Pulmonary artery endothelial cell (primary cell): Measurements from ENCODE around the gene LYPD6. TPM values are rescaled to one million over a fixed set of nuclear protein-coding genes. Genes with fewer than 3 reads are reported as not detected.
"Not testable (repeated sequence)": the region's sequence is repeated elsewhere in the genome, so short reads cannot be mapped to it uniquely, and the experiment has no call there.

Experiments
- DNase-seq: peaks from one replicate; pipeline ENCODE4 v3.0.0-alpha.2; 2011; ENCODE audit warnings: low read depth, low spot score
- total RNA-seq: library from RNA; depleted of rRNA; stranded (reverse); fragments of >200 nt; gene quantifications from 2 replicates; pipeline ENCODE4 v1.2.3, GENCODE V29; 2014

Gene LYPD6
- total RNA-seq, 1 donor from 2014 or later: 1.8 TPM

DNA sequence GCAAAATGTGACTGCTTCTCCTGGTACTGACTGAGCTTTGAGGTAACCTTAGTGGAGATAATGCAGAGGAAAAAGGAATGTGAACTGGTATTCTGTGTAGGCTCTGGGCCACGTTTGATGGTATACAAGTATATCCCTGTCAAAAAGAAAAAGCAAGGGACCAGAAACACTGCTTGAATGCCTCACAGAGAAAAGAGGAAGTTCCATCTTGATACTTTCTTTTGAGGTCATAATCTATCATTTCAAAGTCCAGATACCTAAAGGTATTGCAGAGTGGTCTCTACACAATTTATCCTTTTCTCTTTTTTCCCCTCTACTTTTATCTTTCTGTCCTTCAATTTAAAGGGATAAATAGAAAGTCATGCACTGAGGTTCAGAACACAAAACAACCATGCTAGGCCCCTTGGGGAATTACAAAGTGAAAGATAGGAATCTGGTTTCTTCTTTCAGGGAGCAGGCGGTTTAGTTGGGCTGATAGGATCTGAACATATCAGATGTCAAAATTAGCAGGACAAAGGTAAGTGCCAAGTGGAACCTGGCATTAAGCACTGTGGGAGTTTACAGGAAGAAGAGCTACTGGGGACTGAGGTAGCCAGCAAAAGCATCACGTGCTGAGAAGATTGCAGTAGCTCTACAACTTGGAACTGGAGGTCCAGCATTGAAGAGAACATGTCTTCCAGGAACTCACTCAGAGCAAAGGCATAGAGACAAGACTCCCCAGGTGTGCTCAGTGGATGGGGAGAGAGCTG, 121.2 kb downstream of the LYPD6 start:
- DNase-seq: no peak

DNA sequence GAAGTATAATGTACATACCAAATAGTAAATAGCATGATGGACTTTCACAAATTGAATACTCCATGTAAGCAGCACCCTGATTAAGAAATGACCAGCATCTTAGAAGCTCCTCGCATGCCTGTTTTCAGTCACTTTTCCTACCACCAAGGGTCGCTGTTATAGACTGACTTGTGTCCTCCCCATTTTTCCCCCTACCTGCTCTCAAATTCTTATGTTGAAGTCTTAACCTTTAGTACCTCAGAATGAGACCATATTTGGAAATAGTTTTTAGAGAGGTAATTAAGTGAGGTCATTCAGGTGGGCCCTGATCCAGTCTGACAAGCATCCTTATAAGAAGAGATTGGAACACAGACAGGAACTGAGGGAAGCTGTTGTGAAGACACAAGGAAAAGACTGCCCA, 125.9 kb downstream of the LYPD6 start:
- no peak for DNase-seq

DNA sequence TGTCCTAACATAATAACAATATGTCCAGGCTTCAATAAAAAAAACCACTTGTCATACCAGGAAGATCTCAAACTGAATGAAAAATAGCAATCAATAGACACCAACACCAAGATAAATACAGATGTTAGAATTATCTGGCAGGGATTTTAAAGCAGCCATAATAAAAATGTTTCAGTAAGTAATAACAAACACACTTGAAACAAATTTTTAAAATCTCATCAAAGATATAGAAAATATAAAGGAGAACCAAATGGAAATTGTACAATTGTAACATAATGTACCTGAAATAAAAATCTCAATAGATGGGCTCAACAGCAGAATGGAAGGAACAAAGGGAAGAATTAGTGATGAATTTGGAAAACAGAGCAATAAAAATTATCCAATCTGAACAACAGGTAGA, 128.1 kb downstream of the LYPD6 start:
- no peak for DNase-seq

DNA sequence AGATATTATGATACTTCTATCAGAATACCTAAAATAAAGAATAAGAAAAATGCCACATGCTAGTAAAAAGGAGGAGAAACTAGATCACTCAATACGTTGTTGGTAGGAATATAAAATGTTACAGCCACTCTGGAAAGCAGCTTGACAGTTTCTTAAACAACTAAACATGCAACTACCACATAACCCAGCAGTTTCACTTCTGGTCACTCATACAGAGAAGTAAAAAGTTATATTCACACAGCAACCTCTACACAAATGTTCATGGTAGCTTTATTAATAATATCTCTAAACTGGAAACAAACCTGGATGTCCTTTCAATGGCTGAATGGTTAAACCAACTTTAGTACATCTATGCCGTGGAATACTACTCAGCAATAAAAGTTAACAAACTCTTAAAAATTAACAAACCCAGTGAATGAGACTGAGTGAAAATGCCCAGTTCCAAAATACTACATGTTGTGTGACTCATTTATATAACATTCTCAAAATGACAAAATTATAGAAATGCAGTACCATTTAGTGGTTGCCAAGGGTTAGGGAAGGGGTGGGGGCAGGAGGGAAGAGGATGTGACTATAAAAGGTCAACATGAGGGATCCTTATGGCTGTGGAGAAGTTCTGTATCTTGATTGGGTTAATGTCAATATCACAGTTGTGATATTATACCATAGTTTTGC, 133.1 kb downstream of the LYPD6 start:
- DNase-seq: no peak

DNA sequence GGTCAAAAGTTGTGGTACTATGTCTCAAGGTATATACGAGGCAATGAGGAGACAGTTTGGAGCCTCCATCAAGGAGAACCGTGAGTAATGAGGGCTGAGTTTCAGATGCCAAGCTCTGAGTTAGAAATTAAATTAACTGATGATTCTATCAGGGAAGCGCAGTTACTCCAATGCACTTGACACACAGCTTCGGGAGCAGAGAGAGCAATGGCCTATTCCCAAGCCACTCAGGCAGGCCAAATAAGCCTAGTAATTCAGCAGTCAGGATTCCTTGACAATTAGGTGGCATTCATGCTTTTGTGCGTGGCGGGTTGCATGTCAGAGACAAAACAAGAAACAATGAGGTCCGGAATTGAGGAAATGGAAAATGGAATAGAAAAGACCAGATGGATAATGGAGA, 134.0 kb downstream of the LYPD6 start:
- DNase-seq: no peak

DNA sequence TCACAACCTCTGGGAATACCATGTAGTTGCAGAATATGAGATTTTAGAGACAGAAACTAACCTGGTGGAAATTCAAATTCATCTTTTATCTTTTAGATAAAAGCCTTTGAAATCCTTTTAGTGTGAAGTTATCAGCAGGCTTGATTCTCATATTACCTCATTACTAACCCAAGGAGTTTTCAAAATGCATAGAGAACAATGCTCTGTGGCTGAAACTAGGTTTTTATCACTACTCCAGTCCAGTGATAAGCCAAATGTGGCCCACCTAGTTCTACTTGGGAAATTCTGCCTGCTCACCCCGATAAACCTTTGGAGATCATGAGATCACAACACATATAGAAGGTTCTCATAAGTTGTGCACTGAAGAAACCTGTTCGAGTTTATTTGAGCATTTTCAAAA, 135.5 kb downstream of the LYPD6 start:
- DNase-seq: no peak

DNA sequence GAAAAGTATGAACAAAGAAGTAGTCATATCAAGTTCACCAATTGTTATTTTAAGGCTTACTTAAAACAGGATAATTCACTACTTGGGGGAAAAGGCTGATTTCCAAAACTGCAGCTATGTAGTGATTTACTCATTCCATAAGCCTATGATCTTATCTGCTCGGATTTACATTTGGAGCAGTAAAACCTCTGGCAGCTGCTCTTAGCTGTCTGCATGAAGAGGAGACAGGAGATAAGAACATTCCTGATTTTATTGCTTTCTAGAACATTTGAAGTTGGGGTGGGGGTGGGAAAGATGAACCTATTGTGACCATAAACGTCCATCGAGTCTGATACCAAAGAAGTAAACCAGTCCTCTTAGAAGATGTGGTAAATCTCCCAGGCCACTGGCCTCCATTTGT, 136.2 kb downstream of the LYPD6 start:
- DNase-seq: no peak

DNA sequence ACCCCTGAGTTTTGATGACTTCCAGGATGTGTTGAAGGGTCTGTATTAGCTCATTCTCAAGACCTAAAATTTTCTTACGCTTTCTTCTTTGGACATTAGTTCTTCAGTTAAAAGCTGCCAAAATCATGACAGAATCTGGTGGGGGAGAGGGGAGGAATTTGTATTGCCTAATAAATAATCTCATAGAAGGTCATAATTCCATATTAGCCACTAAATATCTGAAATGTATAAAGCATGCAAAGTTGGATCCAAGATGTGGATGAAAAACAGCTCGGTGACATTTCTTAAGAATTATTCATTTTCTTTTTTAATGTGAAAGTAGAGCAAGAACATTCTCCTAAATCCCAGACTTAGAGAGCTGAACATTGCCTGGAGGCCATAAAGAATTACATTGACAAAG, 137.0 kb downstream of the LYPD6 start:
- DNase-seq: no peak

DNA sequence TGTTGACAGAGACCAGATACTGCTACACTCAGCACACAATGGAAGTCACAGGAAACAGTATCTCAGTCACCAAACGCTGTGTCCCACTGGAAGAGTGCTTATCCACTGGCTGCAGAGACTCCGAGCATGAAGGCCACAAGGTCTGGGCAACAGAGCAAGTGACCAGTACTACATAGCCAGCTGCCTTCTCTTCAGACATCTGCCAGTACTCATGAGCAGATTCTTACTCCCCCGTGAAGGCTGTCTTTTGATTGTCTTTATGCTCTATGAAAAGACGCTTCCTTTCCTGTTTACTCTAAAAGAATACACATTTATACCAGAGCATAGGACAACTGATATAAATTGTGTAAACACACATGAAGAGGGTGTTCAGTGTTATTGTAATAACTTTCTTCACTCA, 138.2 kb downstream of the LYPD6 start:
- DNase-seq: no peak

DNA sequence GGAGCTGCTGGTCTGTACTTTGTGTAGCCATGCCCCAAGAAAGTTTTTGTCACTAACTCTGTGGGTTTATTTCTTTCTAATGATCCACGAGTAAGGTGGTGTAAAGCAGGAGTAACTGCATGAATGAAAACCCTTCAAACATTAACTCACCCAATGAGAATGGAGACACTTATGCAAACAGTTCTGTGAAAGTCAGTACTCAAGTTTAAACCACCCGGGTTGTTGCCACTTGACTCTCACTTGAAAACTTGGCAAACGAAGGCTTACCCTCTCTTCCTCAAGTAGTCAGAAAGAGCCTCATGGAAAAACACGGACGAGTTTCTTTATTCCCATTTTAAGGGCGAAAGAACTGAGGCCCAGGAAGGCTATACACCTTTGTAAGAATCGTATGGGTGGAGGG, 139.7 kb downstream of the LYPD6 start:
- no peak for DNase-seq

DNA sequence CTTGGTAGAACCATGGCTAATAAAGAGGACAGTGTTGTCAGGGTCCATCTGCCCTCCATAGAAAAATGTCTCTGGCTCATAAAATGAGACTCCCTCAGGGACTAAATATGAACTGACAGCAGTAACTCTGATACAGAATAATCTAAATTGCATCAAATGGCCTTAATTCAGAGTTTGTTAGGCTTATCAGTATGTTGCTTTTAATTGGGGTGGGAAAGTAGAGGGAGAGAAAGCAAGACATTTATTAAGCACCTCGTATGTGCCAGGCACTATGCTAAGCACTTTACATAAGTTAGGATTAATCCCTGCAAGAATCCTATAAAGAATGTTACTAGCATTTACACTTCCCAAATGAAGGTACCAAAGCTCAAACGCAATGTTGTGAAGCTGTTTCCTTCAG, 142.0 kb downstream of the LYPD6 start:
- no peak for DNase-seq

DNA sequence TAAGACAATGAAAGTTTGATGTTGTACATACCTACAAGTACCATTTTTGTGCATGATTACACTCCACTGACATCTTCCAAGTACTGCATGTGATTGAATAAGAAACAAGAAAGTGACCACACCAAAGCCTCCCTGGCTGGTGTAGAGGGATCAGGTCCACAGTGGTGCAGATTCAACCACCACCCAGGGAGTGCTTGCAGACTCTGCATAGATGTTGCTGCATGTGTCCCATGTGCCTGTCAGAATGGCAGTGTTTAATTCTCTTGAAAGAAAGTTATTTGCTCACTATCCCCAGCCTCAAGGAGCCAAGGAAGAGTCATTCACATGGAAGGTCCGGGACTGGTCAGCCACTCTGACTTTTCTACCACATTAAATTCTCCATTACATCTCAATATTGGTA, 142.7 kb downstream of the LYPD6 start:
- no peak for DNase-seq

DNA sequence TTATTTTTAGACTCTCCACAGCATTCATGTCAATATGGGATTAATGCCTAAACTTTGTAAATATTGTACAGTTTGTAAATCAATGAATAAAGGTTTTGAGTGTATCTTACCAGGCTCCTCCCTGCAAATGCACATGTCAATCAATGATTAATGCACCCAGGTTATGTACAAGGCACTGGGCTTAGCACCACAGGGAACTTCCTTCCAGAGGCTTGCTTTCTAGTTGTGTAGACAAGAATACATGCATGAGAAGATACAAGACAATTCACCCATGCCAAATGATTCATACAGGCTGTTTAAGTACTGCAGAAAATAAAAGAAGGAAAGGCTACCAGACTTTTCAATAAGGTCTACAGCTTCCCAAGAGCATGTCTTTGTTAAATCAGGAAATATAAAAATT, 143.1 kb downstream of the LYPD6 start:
- no peak for DNase-seq

DNA sequence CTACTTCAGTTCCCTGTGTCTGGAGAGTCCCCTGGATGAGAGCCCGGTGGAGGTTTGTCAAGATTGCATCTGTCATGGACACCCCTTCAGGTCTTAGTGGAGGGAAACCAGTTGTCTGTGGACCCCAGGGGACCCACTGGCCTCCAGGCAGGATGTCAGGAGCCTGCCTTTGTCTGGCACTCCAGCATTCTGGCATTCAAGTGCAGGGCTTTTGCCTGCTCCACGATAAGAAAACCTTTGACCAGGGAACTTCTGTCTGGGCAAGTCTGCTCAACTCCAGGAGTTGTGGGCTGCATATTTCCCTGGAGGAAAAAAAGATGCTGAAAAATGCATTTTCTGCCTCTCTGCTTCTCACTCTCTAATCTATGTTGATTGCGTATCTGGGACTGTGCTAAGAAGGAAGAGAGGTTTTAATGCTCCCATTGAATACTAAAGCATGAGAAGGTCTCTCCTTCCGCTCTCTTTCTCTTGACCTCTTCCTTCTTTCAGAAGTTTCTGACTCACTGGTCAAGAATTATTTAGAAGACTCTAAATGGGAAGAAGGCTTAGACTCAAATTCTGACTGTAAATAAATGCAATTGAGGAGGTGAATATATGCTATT, 152.7 kb downstream of the LYPD6 start:
- no peak for DNase-seq

DNA sequence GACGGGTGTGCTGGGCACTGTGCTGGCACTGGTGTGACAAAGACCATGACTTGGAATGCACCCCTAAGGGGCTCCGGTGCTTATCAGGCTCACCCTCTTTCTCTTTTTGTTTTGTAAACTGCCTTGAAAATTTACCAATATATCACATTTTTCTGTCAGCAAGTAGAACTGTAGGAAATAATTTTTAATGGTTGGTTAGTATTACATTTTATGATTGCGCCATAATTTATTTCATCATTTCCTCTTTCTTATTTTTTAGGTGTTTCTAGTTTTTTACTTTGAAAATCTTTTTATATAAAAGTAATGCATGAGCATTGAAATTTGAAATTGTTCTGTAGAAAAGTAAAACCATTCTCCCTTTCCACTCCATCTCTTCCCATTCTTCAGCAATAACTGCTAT, 156.3 kb downstream of the LYPD6 start:
- DNase-seq: no peak

DNA sequence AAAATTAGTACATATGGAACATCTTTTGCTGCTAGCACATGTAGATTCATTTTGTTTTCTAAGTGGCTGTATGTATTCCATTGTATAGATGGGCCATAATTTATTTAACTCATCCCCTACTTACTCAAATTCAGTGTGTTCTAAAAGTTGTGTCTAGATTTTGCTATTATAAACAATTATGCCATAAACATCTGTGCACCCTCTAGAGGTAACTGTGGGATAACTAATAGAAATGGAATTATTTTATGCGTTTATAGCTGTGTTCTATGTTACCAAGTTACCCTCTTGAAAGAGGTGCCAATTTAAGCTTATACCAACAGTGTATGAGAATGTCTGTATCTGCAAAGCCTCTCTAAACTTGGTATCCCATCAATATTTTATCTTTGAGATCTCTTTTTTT, 156.8 kb downstream of the LYPD6 start:
- no peak for DNase-seq

DNA sequence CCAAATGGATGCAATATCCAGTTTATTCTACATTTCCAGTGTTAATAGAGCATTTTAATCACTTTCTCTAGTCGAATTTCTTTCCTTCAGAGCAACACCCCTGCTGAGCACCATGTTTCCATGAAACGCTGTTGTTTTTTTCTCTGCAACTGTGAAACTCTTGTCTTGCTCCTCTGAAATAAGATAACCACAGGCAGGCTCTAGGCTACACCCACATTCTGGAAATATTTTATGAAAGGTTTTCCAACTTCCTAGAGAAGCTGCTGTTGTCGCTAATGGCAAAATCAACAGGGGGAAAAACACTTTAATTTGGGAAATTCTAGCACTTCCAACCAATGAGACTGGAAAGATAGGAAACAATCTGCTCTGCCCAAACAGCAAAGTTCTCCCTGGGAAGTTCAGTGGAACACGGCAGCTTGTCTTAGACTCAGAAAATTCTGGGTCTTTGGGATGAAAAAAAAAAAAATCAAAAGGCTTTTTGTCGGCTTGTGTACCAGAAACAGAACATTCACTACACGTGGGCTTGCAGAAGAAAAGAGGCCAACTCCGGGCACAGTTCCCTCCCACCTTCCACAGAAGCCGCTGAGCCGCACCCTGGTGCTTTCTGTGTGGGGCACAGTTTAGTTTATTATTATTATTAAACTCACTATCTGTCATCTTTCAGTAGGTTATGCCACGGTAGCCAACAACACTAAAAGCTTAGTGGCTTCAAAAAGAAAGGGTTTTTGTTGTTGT, 158.5 kb downstream of the LYPD6 start:
- DNase-seq: no peak

DNA sequence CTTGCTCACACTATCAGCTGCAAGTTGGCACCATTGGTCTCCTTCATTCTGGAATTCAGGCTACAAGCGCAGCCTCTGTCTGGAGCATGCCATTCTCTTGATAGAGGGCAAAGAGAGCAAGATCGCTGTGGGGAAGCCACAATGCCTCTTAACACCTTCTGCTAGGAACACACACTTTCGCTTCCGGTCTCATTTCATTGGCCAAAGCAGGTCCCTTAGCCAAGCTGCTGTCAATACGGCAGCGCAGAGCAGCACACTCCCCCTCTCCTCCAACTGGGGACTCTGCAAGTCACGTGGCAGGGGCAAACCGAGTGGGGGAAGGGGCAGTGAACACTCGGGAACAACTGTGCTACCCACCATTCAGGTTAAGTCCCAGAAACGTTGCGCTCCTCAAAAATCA, 159.1 kb downstream of the LYPD6 start:
- DNase-seq: no peak

DNA sequence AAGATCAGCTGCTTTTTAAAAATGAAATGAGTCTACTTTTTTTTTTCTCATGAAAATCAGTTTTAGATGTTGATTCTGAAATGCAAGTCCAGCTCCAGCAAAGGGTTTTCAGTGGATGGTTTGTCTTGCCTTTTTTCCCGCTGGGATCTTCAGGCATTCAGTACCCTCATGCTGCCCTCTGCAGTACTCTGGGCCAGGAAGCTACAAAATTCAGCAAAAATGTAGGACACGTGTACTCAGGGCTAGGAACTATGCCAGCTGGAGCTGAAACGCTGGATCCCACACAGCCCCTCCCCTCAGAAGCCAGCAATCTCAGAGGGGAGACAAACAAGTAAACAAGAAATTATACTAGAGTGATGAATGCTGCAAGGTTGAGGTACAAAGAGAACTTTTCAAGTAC, 159.9 kb downstream of the LYPD6 start:
- no peak for DNase-seq

DNA sequence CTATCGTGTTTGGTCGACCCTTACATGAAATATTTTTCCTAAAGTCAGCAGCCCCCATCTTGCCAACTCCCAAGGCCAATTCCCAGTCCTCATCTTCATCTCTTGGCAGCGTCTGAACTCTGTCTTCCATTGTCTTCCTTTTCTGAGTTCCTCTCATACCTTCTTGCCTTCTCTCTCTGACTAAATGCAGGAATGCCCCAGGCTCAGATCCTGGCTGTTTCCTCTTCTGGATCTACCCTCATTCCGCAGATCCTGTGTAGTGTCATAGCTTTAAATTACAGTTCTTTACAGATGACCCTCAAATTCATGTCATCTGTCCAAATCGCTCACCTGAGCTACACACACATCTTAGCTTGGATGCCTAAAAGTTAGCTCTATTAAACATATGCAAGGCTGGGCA, 162.5 kb downstream of the LYPD6 start:
- DNase-seq: no peak

DNA sequence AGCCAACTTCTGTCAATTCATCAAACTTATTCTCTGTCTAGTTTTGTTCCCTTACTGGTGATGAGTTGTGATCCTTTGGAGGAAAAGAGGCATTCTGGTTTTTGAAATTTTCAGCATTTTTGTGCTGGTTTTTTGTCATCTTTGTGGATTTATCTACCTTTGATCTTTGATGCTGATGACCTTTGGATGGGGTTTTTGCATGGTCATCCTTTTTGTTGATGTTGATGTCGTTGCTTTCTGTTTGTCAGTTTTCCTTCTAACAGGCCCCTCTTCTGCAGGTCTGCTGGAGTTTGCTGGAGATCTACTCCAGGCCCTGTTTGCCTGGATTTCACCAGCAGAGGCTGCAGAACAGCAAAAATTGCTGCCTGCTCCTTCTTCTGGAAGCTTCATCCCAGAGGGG, 168.8 kb downstream of the LYPD6 start:
- not testable (repeated sequence) for DNase-seq

DNA sequence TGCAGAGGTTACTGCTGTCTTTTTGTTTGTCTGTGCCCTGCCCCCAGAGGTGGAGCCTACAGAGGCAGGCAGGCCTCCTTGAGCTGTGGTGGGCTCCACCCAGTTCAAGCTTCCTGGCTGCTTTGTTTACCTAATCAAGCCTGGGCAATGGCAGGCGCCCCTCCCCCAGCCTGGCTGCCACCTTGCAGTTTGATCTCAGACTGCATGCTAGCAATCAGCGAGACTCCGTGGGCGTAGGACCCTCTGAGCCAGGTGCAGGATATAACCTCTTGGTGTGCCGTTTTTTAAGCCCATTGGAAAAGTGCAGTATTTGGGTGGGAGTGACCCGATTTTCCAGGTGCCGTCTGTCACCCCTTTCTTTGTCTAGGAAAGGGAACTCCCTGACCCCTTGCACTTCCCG, 176.4 kb downstream of the LYPD6 start:
- not testable (repeated sequence) for DNase-seq
